Endothelial cell of umbilical vein (primary cell): Measurements from ENCODE around the gene LUZP2. TPM values are rescaled to one million over a fixed set of nuclear protein-coding genes. Genes with fewer than 3 reads are reported as not detected.

Experiments
- BruUV-seq: library from RNA; stranded (reverse); fragments of 400-500 nt; replicated peaks from 2 replicates; lab custom pipeline; 2021; lab: Mats Ljungman, UMichigan
- CTCF ChIA-PET: fragments of 300-600, 350-600 bp; sonication (Branson Sonifier 250); formaldehyde crosslinking; loops from one replicate; lab custom pipeline; 2021; ENCODE audit warnings: antibody characterized with exemption, inconsistent platforms; lab: Charles Lee
- POLR2A ChIA-PET: fragments of 300-600, 350-600 bp; sonication (Branson Sonifier 250); formaldehyde crosslinking; loops from one replicate; lab custom pipeline; 2021; ENCODE audit warnings: antibody characterized with exemption, inconsistent platforms; lab: Charles Lee
- DNase-seq: peaks from one replicate; pipeline ENCODE4 v3.0.0-alpha.2; 2011; ENCODE audit warnings: low read depth, low spot score
- FAIRE-seq: peaks from 2 replicates; lab custom pipeline; 2011; peaks lifted over from hg19 to GRCh38; lab: Jason Lieb, UNC
- H2AFZ ChIP-seq: 2 replicates; pipeline ENCODE4 v1.6.0; 2012; ENCODE audit warnings: low read depth, low read length, control low read depth, inconsistent platforms
- H3K27ac ChIP-seq: 2 replicates; pipeline ENCODE4 v1.5.1; 2011; ENCODE audit warnings: low read depth, mild to moderate bottlenecking, control low read depth, low read length, moderate library complexity; ENCODE audit not compliant: insufficient read depth
- H3K27me3 ChIP-seq, 2 experiments: 2 replicates each; pipeline versions ENCODE4 v1.6.0 to v1.6.1; 2011; ENCODE audit warnings: low read length in 2 of 2, mixed read lengths in 1 of 2; ENCODE audit not compliant: control insufficient read depth in 2 of 2, insufficient read depth in 2 of 2
- H3K36me3 ChIP-seq, 2 experiments: 2 replicates in 1 of 2; 3 replicates in 1 of 2; pipeline ENCODE4 v1.5.1; 2011; ENCODE audit warnings: low read length in 2 of 2, mild to moderate bottlenecking in 1 of 2, moderate library complexity in 1 of 2; ENCODE audit not compliant: control insufficient read depth in 2 of 2, insufficient read depth in 2 of 2; ENCODE audit errors: extremely low read depth in 1 of 2
- H3K4me1 ChIP-seq: 3 replicates; pipeline ENCODE4 v1.5.1; 2011; ENCODE audit warnings: mild to moderate bottlenecking, low read length; ENCODE audit not compliant: control insufficient read depth, insufficient read depth; ENCODE audit errors: extremely low read depth
- H3K4me2 ChIP-seq: 2 replicates; pipeline ENCODE4 v1.6.1; 2011; ENCODE audit warnings: low read length, control low read depth, mixed read lengths; ENCODE audit not compliant: insufficient read depth
- H3K4me3 ChIP-seq, 3 experiments: fragments of 200-600 bp in 1 of 3; sonication (generic), shearing (Covaris generic) in 1 of 3; replicated peaks in 1 of 3; 2 replicates each; pipeline ENCODE4 v1.5.1; 2011 to 2016; ENCODE audit warnings: control low read depth in 3 of 3, low read length in 3 of 3, mild to moderate bottlenecking in 2 of 3, inconsistent platforms in 1 of 3, low read depth in 1 of 3, moderate library complexity in 1 of 3; ENCODE audit not compliant: insufficient read depth in 1 of 3
- H3K79me2 ChIP-seq: 2 replicates; pipeline ENCODE4 v1.6.0; 2012; ENCODE audit warnings: low read length, inconsistent platforms; ENCODE audit not compliant: control insufficient read depth, insufficient read depth
- H3K9ac ChIP-seq: replicated peaks from 2 replicates; pipeline ENCODE3; 2011; ENCODE audit warnings: low read length, control low read depth; ENCODE audit not compliant: insufficient read depth; ENCODE audit errors: extremely low read depth
- H3K9me1 ChIP-seq: replicated peaks from 3 replicates; pipeline ENCODE4 v1.6.0; 2011; ENCODE audit warnings: mild to moderate bottlenecking, low read length; ENCODE audit not compliant: control insufficient read depth, insufficient read depth; ENCODE audit errors: extremely low read depth
- H3K9me3 ChIP-seq: replicated peaks from 2 replicates; pipeline ENCODE4 v1.5.1; 2012; ENCODE audit warnings: low read length, inconsistent platforms; ENCODE audit not compliant: control insufficient read depth, insufficient read depth
- H4K20me1 ChIP-seq: replicated peaks from 2 replicates; pipeline ENCODE3; 2011; ENCODE audit warnings: mild to moderate bottlenecking, low read length; ENCODE audit not compliant: control insufficient read depth, insufficient read depth; ENCODE audit errors: extremely low read depth
- FOS ChIP-seq: IDR thresholded peaks from 2 replicates; pipeline ENCODE4 v1.6.1; 2011; ENCODE audit warnings: mild to moderate bottlenecking, low read length, moderate library complexity, borderline replicate concordance; ENCODE audit not compliant: insufficient read depth
- JUN ChIP-seq: IDR thresholded peaks from 2 replicates; pipeline ENCODE4 v1.6.1; 2011; ENCODE audit warnings: borderline replicate concordance, low read depth; ENCODE audit not compliant: insufficient read length, insufficient read depth
- MYC ChIP-seq: IDR thresholded peaks from one replicate; pipeline ENCODE4 v1.6.1; 2011; ENCODE audit warnings: mild to moderate bottlenecking, low read depth, low read length
- dilution Hi-C: fragments of 300-500 bp; cut with MboI; formaldehyde crosslinking; loops from one replicate; pipeline ENCODE4 v1.15.0; 2019; ENCODE audit warnings: low sequenced_read_pairs; ENCODE audit not compliant: extremely low pct_ligation_motif_present
- intact Hi-C: fragments of 100-400 bp; cut with micrococcal nuclease; formaldehyde crosslinking; loops from one replicate; pipeline ENCODE4 v1.10.0; 2022
- polyA plus RNA-seq, 4 experiments: library from polyadenylated mRNA; depleted of rRNA in 3 of 4; stranded (reverse) in 3 of 4; unstranded in 1 of 4; fragments of >200 nt; gene quantifications; 2 replicates each; pipeline versions ENCODE4 v1.2.1 to v1.2.3, GENCODE V29; 2011 to 2012; ENCODE audit warnings: missing spikeins in 1 of 4
- total RNA-seq: library from RNA; stranded (reverse); gene quantifications from 2 replicates; pipeline ENCODE4 v1.2.3, GENCODE V29; 2021
- TF ChIP-seq, protein P1 (sequence below): IDR thresholded peaks from 2 replicates; pipeline ENCODE4 v1.6.1; 2011; ENCODE audit not compliant: insufficient read depth, insufficient read length
- TF ChIP-seq, protein P2 (sequence below), 2 donors: IDR thresholded peaks; 1 replicate in 1 of 2; 2 replicates in 1 of 2; pipeline ENCODE4 v1.5.1; 2011; ENCODE audit warnings: low read length in 2 of 2, mild to moderate bottlenecking in 2 of 2, moderate library complexity in 2 of 2, control low read depth in 1 of 2, inconsistent platforms in 1 of 2, low read depth in 1 of 2; ENCODE audit not compliant: insufficient read depth in 1 of 2; ENCODE audit errors: extremely low read depth in 1 of 2

Gene LUZP2
- total and polyA plus RNA-seq, 2 donors (not counting 3 experiments of a cell fraction or from before 2014, with no cell fraction given) = 0.07 TPM; not detected in 1

DNA sequence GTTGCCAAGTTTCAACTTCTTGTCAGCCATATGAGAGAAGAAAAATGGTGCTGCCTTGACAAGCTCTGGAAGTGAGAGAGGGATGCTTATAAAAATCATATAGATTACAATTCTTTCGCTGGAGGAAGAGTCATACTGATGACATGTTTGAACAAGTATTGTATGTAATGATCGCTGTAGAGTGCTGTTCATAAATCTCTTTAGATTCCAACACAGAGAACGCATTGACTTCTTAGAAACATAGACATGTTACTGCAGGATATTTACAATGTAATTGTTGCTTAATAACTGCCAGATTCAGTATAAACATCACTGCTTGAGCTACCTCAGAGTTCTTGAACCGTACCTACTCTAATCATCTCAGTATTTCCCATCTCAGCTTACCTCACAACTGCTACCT, 571.6 kb downstream of the LUZP2 start:
- Histone ChIP-seq H3K9ac (no peak overlapping the region), H3K79me2 (no peaks in the 10 kb centered on the region), H3K9me3 (no peaks in the 10 kb centered on the region), H3K4me1 (no peaks in the 10 kb centered on the region), H3K9me1 (no peaks in the 10 kb centered on the region), H3K27me3 (no peaks in the 10 kb centered on the region), H3K27ac (no peak overlapping the region), H3K4me3 (no peak overlapping the region), H2AFZ (no peak overlapping the region), H3K36me3 (no peaks in the 10 kb centered on the region), H4K20me1 (no peaks in the 10 kb centered on the region), H3K4me2 (no peak overlapping the region)
- intact Hi-C loops (no loop called here), dilution Hi-C loops (no loop called here)
- no peak for DNase-seq
- CTCF ChIA-PET = no interaction called here
- POLR2A ChIA-PET = no interaction called here
- no peak for TF ChIP-seq FOS
- no TSS peak for BruUV-seq
- no peak for FAIRE-seq

DNA sequence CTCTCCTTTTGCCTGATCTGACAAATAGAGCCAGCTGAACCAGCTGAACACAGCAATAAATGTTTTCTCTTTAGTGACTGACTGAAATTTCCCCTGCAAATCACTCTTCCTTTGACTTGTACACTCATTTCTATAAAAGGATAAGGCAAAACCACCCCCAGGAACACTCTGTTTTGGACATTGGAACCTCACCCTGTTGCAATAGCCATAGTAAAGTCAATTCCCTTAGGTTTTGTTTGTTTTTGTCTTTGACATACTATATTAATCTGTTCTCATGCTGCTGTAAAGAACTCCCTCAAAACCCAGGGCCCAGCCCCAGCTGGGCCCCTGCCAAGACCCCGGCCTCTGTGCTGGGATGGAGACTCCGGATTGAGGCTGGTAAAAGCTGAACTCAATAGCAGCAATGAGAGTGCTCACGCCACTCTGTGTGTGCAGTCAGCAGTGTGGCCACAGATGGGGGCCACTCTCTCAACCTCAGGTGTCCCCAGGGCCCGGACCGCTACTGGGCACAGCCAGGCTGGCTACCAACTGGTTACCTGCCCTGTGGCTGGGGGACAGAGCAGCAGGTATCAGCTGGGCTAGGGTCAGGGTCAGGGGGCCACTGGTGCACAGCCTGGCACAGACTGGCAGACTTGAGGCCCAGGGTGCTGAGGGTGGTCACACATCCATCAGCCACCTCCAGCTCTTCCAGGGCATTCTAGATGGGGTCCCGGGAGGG, 597.4 kb downstream of the LUZP2 start:
- ChIA-PET CTCF (no interaction called here), POLR2A (no interaction called here)
- BruUV-seq = no TSS peak
- dilution Hi-C loops = no loop called here
- TF ChIP-seq, protein P1, sequence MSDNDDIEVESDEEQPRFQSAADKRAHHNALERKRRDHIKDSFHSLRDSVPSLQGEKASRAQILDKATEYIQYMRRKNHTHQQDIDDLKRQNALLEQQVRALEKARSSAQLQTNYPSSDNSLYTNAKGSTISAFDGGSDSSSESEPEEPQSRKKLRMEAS = no peak
- TF ChIP-seq, protein P2, sequence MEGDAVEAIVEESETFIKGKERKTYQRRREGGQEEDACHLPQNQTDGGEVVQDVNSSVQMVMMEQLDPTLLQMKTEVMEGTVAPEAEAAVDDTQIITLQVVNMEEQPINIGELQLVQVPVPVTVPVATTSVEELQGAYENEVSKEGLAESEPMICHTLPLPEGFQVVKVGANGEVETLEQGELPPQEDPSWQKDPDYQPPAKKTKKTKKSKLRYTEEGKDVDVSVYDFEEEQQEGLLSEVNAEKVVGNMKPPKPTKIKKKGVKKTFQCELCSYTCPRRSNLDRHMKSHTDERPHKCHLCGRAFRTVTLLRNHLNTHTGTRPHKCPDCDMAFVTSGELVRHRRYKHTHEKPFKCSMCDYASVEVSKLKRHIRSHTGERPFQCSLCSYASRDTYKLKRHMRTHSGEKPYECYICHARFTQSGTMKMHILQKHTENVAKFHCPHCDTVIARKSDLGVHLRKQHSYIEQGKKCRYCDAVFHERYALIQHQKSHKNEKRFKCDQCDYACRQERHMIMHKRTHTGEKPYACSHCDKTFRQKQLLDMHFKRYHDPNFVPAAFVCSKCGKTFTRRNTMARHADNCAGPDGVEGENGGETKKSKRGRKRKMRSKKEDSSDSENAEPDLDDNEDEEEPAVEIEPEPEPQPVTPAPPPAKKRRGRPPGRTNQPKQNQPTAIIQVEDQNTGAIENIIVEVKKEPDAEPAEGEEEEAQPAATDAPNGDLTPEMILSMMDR (IDR thresholded peaks at IDR 0.05; ENCODE audit: extremely low read depth in 1 of 2, insufficient read depth in 1 of 2, low read depth in 1 of 2, low read length in 2 of 2) = no peak
- TF ChIP-seq MYC (no peak), JUN (no peak)
- no peaks in the 10 kb centered on the region for H3K36me3 ChIP-seq
- no peak overlapping the region for H3K4me2 ChIP-seq
- no peak overlapping the region for H2AFZ ChIP-seq
- no peak overlapping the region for H3K9ac ChIP-seq
- no peaks in the 10 kb centered on the region for H4K20me1 ChIP-seq
- H3K4me3 ChIP-seq = no peak overlapping the region
- H3K27me3 ChIP-seq = no peaks in the 10 kb centered on the region
- FAIRE-seq (no peak), DNase-seq (no peak)
- intact Hi-C loops = no loop called here
- no peaks in the 10 kb centered on the region for H3K4me1 ChIP-seq
- H3K27ac ChIP-seq = no peak overlapping the region
- H3K9me1 ChIP-seq = no peaks in the 10 kb centered on the region
- no peaks in the 10 kb centered on the region for H3K79me2 ChIP-seq
- no peaks in the 10 kb centered on the region for H3K9me3 ChIP-seq
